ENCODE data around the gene SPR. TPM values are rescaled to one million over a fixed set of nuclear protein-coding genes. Genes with fewer than 3 reads are reported as not detected.

SPR gene
- total and polyA plus RNA-seq, 2 of the 13 experiments (the other 11 are each of a cell fraction or from before 2014, with no cell fraction given), result 34.0 to 96.0 TPM

GRCh38 chr2:72862239-72862988, 24.8 kb upstream of the SPR start (continued):
- TF ChIP-seq ZNF318 (CRISPR knock-in tag; IDR thresholded peaks at IDR 0.05) (peak; percentile 81; the same call in 1 of the 2 replicates), ZNF782 (CRISPR knock-in tag; IDR thresholded peaks at IDR 0.05; ENCODE audit: borderline replicate concordance) (no peak; the same call in 1 of the 2 replicates), ZFX (CRISPR knock-in tag; IDR thresholded peaks at IDR 0.05; ENCODE audit: low read depth) (peak; percentile 65), ZNF878 (CRISPR knock-in tag; IDR thresholded peaks at IDR 0.05) (no peak), KMT2B (CRISPR knock-in tag; IDR thresholded peaks at IDR 0.05) (peak; percentile 58; the same call in 1 of the 2 replicates), ZNF598 (CRISPR knock-in tag; IDR thresholded peaks at IDR 0.05; ENCODE audit: borderline replicate concordance) (peak; percentile 97; the same call in 1 of the 2 replicates), XBP1 (CRISPR knock-in tag; IDR thresholded peaks at IDR 0.05) (no peak), IKZF1 (IDR thresholded peaks at IDR 0.05) (no peak), YEATS4 (CRISPR knock-in tag; IDR thresholded peaks at IDR 0.05; ENCODE audit: borderline replicate concordance) (no peak), NFATC3 (CRISPR knock-in tag; IDR thresholded peaks at IDR 0.05) (0 out of 2 replicates have a peak, but pooled peaks have one; percentile 75), CREB3 (CRISPR knock-in tag; IDR thresholded peaks at IDR 0.05) (no peak), ZNF275 (CRISPR knock-in tag; IDR thresholded peaks at IDR 0.05; ENCODE audit: borderline replicate concordance) (peak; percentile 48; the same call in 1 of the 2 replicates), SIN3A (IDR thresholded peaks at IDR 0.05; ENCODE audit: borderline replicate concordance, low read depth, low read length) (no peak), HNRNPH1 (optimal IDR thresholded peaks at IDR 0.05; ENCODE audit: low read depth, low read length) (no peak), ZNF558 (CRISPR knock-in tag; IDR thresholded peaks at IDR 0.05; ENCODE audit: borderline replicate concordance) (no peak), RARA (CRISPR knock-in tag; IDR thresholded peaks at IDR 0.05) (no peak), ARHGAP35 (CRISPR knock-in tag; IDR thresholded peaks at IDR 0.05; ENCODE audit: borderline replicate concordance) (peak; percentile 95; the same call in 1 of the 2 replicates), ASH2L (IDR thresholded peaks at IDR 0.05; ENCODE audit: insufficient read length, low read depth, low read length) (peak; percentile 53), GPN1 (CRISPR knock-in tag; IDR thresholded peaks at IDR 0.05; ENCODE audit: borderline replicate concordance) (no peak)
